Measurements from ENCODE around the gene HMMR.

- TF ChIP-seq CTCF (IDR thresholded peaks at IDR 0.05) (no peak), POLR2AphosphoS5 (IDR thresholded peaks at IDR 0.05) (no peak), POLR2A (IDR thresholded peaks at IDR 0.05) (no peak), EP300 (IDR thresholded peaks at IDR 0.05) (no peak)
Observed at GRCh38 chr5:163498886-163499285, 38.5 kb downstream of the HMMR start.

Measured in gastroesophageal sphincter (tissue), 3 donors.